Adrenal gland (tissue), 5 donors: ENCODE results near the gene ORMDL1.

Source experiments
- CTCF ChIP-seq, 6 experiments: fragments of 450-650 bp in 4 of 6; fragments of 200-600 bp in 2 of 6; sonication (generic) in 1 of 6; IDR thresholded peaks; 1 replicate in 5 of 6; 2 replicates in 1 of 6; pipeline versions ENCODE4 v1.5.1 to v1.8.0; 2016 to 2021; ENCODE audit warnings: antibody characterized with exemption in 6 of 6, mild to moderate bottlenecking in 2 of 6, moderate library complexity in 1 of 6
- POLR2A ChIP-seq, 2 donors: fragments of 450-650 bp; IDR thresholded peaks; one replicate each; pipeline ENCODE4 v1.6.1; 2017; ENCODE audit warnings: antibody characterized with exemption in 2 of 2, mild to moderate bottlenecking in 2 of 2, moderate library complexity in 1 of 2
- donor health status: DM: no; HTN: no; CAD: no.

DNA sequence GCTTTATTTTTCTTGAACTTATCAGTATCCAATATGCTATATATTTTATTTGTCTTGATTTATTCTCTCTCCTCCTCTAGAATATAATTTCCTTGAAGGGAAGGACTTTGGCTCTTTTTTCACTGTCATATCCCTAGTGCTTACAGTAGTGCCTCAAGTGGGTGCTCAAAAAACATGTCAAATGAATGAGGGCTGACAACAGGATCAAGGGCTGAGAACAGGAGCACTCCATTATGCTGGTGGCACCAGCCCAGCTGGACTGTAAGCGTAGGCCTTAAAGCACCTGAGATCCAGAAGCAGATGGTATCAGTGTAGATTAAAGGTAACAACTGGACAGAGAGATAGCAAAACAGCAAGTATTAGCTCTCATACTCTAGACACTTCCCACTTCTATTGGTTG, 46.4 kb upstream of the ORMDL1 start:
- TF ChIP-seq CTCF (IDR thresholded peaks at IDR 0.05) (no peak), POLR2A (IDR thresholded peaks at IDR 0.05) (no peak)
